GM12864 (cell line): ENCODE results near the gene AHSG.

Source experiments
- DNase-seq: peaks from one replicate; pipeline ENCODE4 v3.0.0-alpha.2; 2011; ENCODE audit warnings: low read depth
- H3K4me3 ChIP-seq: 2 replicates; pipeline ENCODE4 v1.5.1; 2011; ENCODE audit warnings: mild to moderate bottlenecking, low read depth, low read length, control low read depth
- CTCF ChIP-seq: IDR thresholded peaks from 2 replicates; pipeline ENCODE4 v1.5.1; 2011; ENCODE audit warnings: low read depth, mild to moderate bottlenecking, moderate library complexity, low read length, control low read depth, inconsistent platforms; ENCODE audit errors: missing control alignments

Gene AHSG

GRCh38 chr3:186640473-186640818, 27.6 kb downstream of the AHSG start:
- no peak for TF ChIP-seq CTCF
- no peak overlapping the region for H3K4me3 ChIP-seq
- DNase-seq: no peak

GRCh38 chr3:186640929-186641328, 28.1 kb downstream of the AHSG start:
- DNase-seq: no peak
- TF ChIP-seq CTCF: no peak
- no peak overlapping the region for H3K4me3 ChIP-seq

GRCh38 chr3:186642014-186642413, 29.2 kb downstream of the AHSG start:
- no peak for DNase-seq
- no peak overlapping the region for H3K4me3 ChIP-seq
- TF ChIP-seq CTCF: no peak

- DNase-seq: no peak
- TF ChIP-seq CTCF: no peak
- H3K4me3 ChIP-seq: no peak overlapping the region
Measured at GRCh38 chr3:186643493-186643892, 30.6 kb downstream of the AHSG start.

- no peak overlapping the region for H3K4me3 ChIP-seq
- DNase-seq: no peak
- no peak for TF ChIP-seq CTCF
Measured at GRCh38 chr3:186644683-186645082, 31.8 kb downstream of the AHSG start.

GRCh38 chr3:186646106-186646505, 33.2 kb downstream of the AHSG start:
- H3K4me3 ChIP-seq: no peak overlapping the region
- DNase-seq: no peak
- no peak for TF ChIP-seq CTCF

- TF ChIP-seq CTCF: no peak
- H3K4me3 ChIP-seq: no peak overlapping the region
- no peak for DNase-seq
Measured at GRCh38 chr3:186646841-186647240, 34.0 kb downstream of the AHSG start.
